HepG2 (cell line): ENCODE data around the gene TIMM13. TPM values are rescaled to one million over a fixed set of nuclear protein-coding genes. Genes with fewer than 3 reads are reported as not detected.
A peak's percentile ranks its signal among the peaks of the same experiment; 100 is the strongest.

Experiments used
- ATAC-seq: fragments of 200-7000 bp; cut with Tn5 transposase; 3 replicates; pipeline ENCODE4 v1.9.1; 2020; ENCODE audit warnings: mild to moderate bottlenecking, moderate library complexity
- BruUV-seq: library from RNA; stranded (reverse); fragments of 400-500 nt; replicated peaks from 2 replicates; lab custom pipeline; 2021; lab: Mats Ljungman, UMichigan
- CTCF ChIA-PET: fragments of 300-600 bp; formaldehyde crosslinking; extraction: SDS; loops from one replicate; lab custom pipeline; 2021; ENCODE audit warnings: low total read pairs, inconsistent platforms, low intra/inter-chr PET ratio; lab: Yijun Ruan, JAX
- POLR2A ChIA-PET: fragments of 350-600 bp; sonication (Branson Sonifier 250); formaldehyde crosslinking; loops from one replicate; lab custom pipeline; 2020; ENCODE audit warnings: antibody characterized with exemption, inconsistent platforms; lab: Yijun Ruan, JAX
- DNase-seq: peaks from one replicate; pipeline ENCODE4 v3.0.0-alpha.2; 2015; ENCODE audit warnings: low spot score
- FAIRE-seq: peaks from 3 replicates; lab custom pipeline; 2011; peaks lifted over from hg19 to GRCh38; lab: Jason Lieb, UNC
- H2AFZ ChIP-seq: one replicate; pipeline ENCODE4 v1.6.1; 2011; ENCODE audit warnings: low read length, inconsistent platforms
- H3K27ac ChIP-seq: fragments of 300-600 bp; 3 replicates; pipeline ENCODE4 v1.8.0; 2011; ENCODE audit warnings: mixed run types, mild to moderate bottlenecking, mixed read lengths, low read length, inconsistent platforms; ENCODE audit not compliant: insufficient read depth; ENCODE audit errors: extremely low read length
- H3K27me3 ChIP-seq, 2 experiments: fragments of 200-600 bp in 1 of 2; 2 replicates in 1 of 2; 3 replicates in 1 of 2; pipeline versions ENCODE4 v1.6.0 to v1.8.0; 2011; ENCODE audit warnings: low read length in 2 of 2, mild to moderate bottlenecking in 2 of 2, moderate library complexity in 2 of 2, inconsistent platforms in 1 of 2; ENCODE audit not compliant: insufficient read depth in 2 of 2, control insufficient read depth in 1 of 2
- H3K36me3 ChIP-seq, 2 experiments: fragments of 200-600 bp in 1 of 2; replicated peaks in 1 of 2; 2 replicates in 1 of 2; 3 replicates in 1 of 2; pipeline versions ENCODE4 v1.5.1 to v1.8.0; 2011; ENCODE audit warnings: low read length in 2 of 2, inconsistent platforms in 1 of 2; ENCODE audit not compliant: insufficient read depth in 2 of 2, control insufficient read depth in 1 of 2
- H3K4me1 ChIP-seq: 2 replicates; pipeline ENCODE4 v1.5.1; 2012; ENCODE audit warnings: low read length, inconsistent platforms; ENCODE audit not compliant: insufficient read depth
- H3K4me2 ChIP-seq: 2 replicates; pipeline ENCODE4 v1.6.0; 2011; ENCODE audit warnings: low read depth, low read length, inconsistent platforms
- H3K4me3 ChIP-seq, 3 experiments: fragments of 200-600 bp in 1 of 3; sonication (generic), shearing (Covaris generic) in 1 of 3; replicated peaks in 1 of 3; 2 replicates each; pipeline ENCODE4 v1.5.1; 2011 to 2016; ENCODE audit warnings: low read length in 3 of 3, inconsistent platforms in 2 of 3, low read depth in 2 of 3, mild to moderate bottlenecking in 2 of 3, control low read depth in 1 of 3, mixed read lengths in 1 of 3; ENCODE audit not compliant: insufficient read depth in 1 of 3
- H3K79me2 ChIP-seq: one replicate; pipeline ENCODE4 v1.6.1; 2011; ENCODE audit warnings: low read length, inconsistent platforms; ENCODE audit not compliant: insufficient read depth
- H3K9ac ChIP-seq: 2 replicates; pipeline ENCODE4 v1.6.0; 2011; ENCODE audit warnings: mild to moderate bottlenecking, low read depth, low read length, inconsistent platforms; ENCODE audit not compliant: insufficient read depth
- H3K9me3 ChIP-seq: 2 replicates; pipeline ENCODE4 v1.5.1; 2012; ENCODE audit warnings: mild to moderate bottlenecking, low read length
- H4K20me1 ChIP-seq: 2 replicates; pipeline ENCODE4 v1.6.0; 2011; ENCODE audit warnings: inconsistent platforms, mild to moderate bottlenecking, low read length, moderate library complexity; ENCODE audit not compliant: insufficient read depth
- AGO1 ChIP-seq: fragments of 200-400 bp; formaldehyde crosslinking; IDR thresholded peaks from 2 replicates; pipeline ENCODE4 v1.6.1; 2017; ENCODE audit warnings: mild to moderate bottlenecking, low read depth, low read length, moderate library complexity; ENCODE audit not compliant: poor library complexity, severe bottlenecking
- CREBL2 ChIP-seq: sonication (generic); formaldehyde crosslinking; IDR thresholded peaks from 2 replicates; pipeline ENCODE4 v1.8.1; 2023; ENCODE audit warnings: missing genetic modification reagents, mild to moderate bottlenecking, borderline replicate concordance
- EEA1 ChIP-seq: sonication (generic); formaldehyde crosslinking; IDR thresholded peaks from 2 replicates; pipeline ENCODE4 v1.5.1; 2020; ENCODE audit warnings: mild to moderate bottlenecking, missing genetic modification reagents, borderline replicate concordance
- FLYWCH1 ChIP-seq: sonication (generic); formaldehyde crosslinking; IDR thresholded peaks from 2 replicates; pipeline ENCODE4 v1.8.1; 2023; ENCODE audit warnings: mild to moderate bottlenecking, missing genetic modification reagents
- HMG20A ChIP-seq: IDR thresholded peaks from 2 replicates; pipeline ENCODE4 v1.6.1; 2016; ENCODE audit warnings: borderline replicate concordance
- JUND ChIP-seq: sonication (generic); formaldehyde crosslinking; IDR thresholded peaks from 2 replicates; pipeline ENCODE4 v1.8.0; 2022; ENCODE audit warnings: mild to moderate bottlenecking, missing genetic modification reagents
- KLF6 ChIP-seq: IDR thresholded peaks from 2 replicates; pipeline ENCODE4 v1.8.0; 2016; ENCODE audit warnings: missing biosample characterization, missing genetic modification reagents
- KLF9 ChIP-seq: IDR thresholded peaks from 2 replicates; pipeline ENCODE4 v1.6.1; 2016; ENCODE audit warnings: low read depth
- MED8 ChIP-seq: sonication (generic); formaldehyde crosslinking; IDR thresholded peaks from 2 replicates; pipeline ENCODE4 v1.8.1; 2023; ENCODE audit warnings: mild to moderate bottlenecking, missing genetic modification reagents; ENCODE audit not compliant: insufficient replicate concordance
- MIXL1 ChIP-seq: IDR thresholded peaks from 2 replicates; pipeline ENCODE4 v1.6.1; 2016
- RBFOX2 ChIP-seq: fragments of 200-400 bp; formaldehyde crosslinking; IDR thresholded peaks from 2 replicates; pipeline ENCODE4 v1.6.1; 2017; ENCODE audit warnings: low read depth, mild to moderate bottlenecking, low read length
- REL ChIP-seq: sonication (generic); formaldehyde crosslinking; conservative IDR thresholded peaks from 2 replicates; pipeline ENCODE4 v1.8.0; 2022; ENCODE audit warnings: mild to moderate bottlenecking, missing genetic modification reagents, moderate library complexity
- WIZ ChIP-seq: sonication (generic); formaldehyde crosslinking; IDR thresholded peaks from 2 replicates; pipeline ENCODE4 v1.5.1; 2020; ENCODE audit warnings: mild to moderate bottlenecking, missing genetic modification reagents
- ZFP1 ChIP-seq: IDR thresholded peaks from 2 replicates; pipeline ENCODE4 v1.6.1; 2016
- ZFP36 ChIP-seq: fragments of 150-350 bp; IDR thresholded peaks from 2 replicates; pipeline ENCODE4 v1.6.1; 2018; ENCODE audit warnings: borderline replicate concordance, low read length, low read depth; ENCODE audit not compliant: partially characterized antibody
- ZMYM3 ChIP-seq: sonication (generic); formaldehyde crosslinking; IDR thresholded peaks from 2 replicates; pipeline ENCODE4 v1.5.1; 2020; ENCODE audit warnings: mild to moderate bottlenecking, missing genetic modification reagents
- ZNF17 ChIP-seq: sonication (generic); formaldehyde crosslinking; IDR thresholded peaks from 2 replicates; pipeline ENCODE4 v1.5.0; 2020; ENCODE audit warnings: mild to moderate bottlenecking, missing genetic modification reagents
- ZNF749 ChIP-seq: sonication (generic); formaldehyde crosslinking; IDR thresholded peaks from 2 replicates; pipeline ENCODE4 v1.8.0; 2022; ENCODE audit warnings: mild to moderate bottlenecking, missing genetic modification reagents, moderate library complexity, borderline replicate concordance
- ZXDC ChIP-seq: sonication (generic); formaldehyde crosslinking; IDR thresholded peaks from 2 replicates; pipeline ENCODE4 v1.5.0; 2020; ENCODE audit warnings: mild to moderate bottlenecking, missing genetic modification reagents
- WGBS: methylation state at CpG from one replicate; pipeline ENCODE4 v1.1.6; 2017; ENCODE audit warnings: low lambda C conversion rate; 5-methylcytosine and 5-hydroxymethylcytosine counted together
- in situ Hi-C: cut with HindIII; loops from 2 replicates; pipeline ENCODE4 v1.10.0; 2017; ENCODE audit warnings: low pct_unique_long_range_greater_than_20kb; ENCODE audit not compliant: extremely low pct_ligation_motif_present
- intact Hi-C: fragments of 100-400 bp; cut with micrococcal nuclease; formaldehyde crosslinking; loops from one replicate; pipeline ENCODE4 v1.10.0; 2022; ENCODE audit not compliant: unreplicated experiment
- polyA plus RNA-seq, 8 experiments: library from polyadenylated mRNA; depleted of rRNA in 3 of 8; stranded (reverse) in 7 of 8; unstranded in 1 of 8; fragments of >200 nt; fragmentation: Illumina TruSeq in 4 of 8; extraction: Trizol in 4 of 8; gene quantifications; 2 replicates each; pipeline versions ENCODE4 v1.2.1 to v1.2.3, GENCODE V29; 2011 to 2016; ENCODE audit warnings: low read depth in 4 of 8, missing spikeins in 1 of 8, mixed read lengths in 1 of 8; ENCODE audit not compliant: insufficient read depth in 1 of 8
- total RNA-seq, 5 experiments: library from RNA; depleted of rRNA; stranded (reverse); fragments of >200 nt; fragmentation: Illumina TruSeq; extraction: Trizol; gene quantifications; 2 replicates each; pipeline ENCODE4 v1.2.3, GENCODE V29; 2016; ENCODE audit warnings: low read depth in 1 of 5
- TF ChIP-seq, protein P1 (sequence below): IDR thresholded peaks from 2 replicates; pipeline ENCODE4 v1.6.1; 2016; ENCODE audit warnings: low read depth, control low read depth
- TF ChIP-seq, protein P2 (sequence below): sonication (generic); formaldehyde crosslinking; IDR thresholded peaks from 2 replicates; pipeline ENCODE4 v1.4.0; 2020; ENCODE audit warnings: missing genetic modification reagents

Gene TIMM13
- total and polyA plus RNA-seq, 2 of the 13 experiments (the other 11 are each of a cell fraction or from before 2014, with no cell fraction given): 48.4 to 108 TPM

DNA sequence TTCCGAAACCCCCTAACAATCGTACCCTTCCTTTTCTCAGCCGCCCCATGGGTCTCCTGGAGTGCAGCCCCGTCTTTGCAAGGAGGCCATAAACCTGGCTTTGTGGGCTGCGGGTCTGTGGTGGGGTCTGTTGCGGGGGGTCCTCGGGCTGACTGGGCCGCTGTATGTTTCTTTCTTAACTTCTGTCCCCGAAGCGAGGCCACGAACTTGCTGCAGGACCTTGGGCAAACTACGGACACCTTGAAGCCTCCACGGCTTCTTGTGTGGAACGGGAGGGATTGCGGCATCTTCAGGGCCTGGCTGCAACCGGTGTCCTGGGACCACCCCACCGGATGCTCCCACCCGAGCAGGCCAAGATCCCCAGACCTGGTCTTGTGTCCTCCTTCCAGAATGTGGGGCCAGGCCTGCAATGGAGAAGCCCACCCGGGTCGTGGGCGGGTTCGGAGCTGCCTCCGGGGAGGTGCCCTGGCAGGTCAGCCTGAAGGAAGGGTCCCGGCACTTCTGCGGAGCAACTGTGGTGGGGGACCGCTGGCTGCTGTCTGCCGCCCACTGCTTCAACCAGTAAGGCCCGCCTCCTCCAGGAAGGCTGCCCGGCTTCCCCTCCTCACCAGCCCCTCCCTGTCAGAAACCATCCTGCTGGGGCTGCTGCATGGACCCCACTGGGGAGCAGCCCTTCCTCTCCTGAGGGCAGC lies 12.0 kb downstream of the TIMM13 start:
- ChIA-PET POLR2A (interaction anchor here (1.0 to 9.0 kb wide), 6 partner anchors 8 to 164 kb away, joined by 3 to 92 read pairs (median 6); partner anchors contain the start of gene TIMM13), CTCF (no interaction called here)
- peak overlapping the region; percentile 78 for H3K27ac ChIP-seq
- intact Hi-C loops (no loop called here), in situ Hi-C loops (no loop called here)
- H4K20me1 ChIP-seq: no peaks in the 10 kb centered on the region
- H2AFZ ChIP-seq: no peak overlapping the region
- 95% methylated on average over 17 of the region's 29 CpGs for WGBS
- H3K4me2 ChIP-seq: peak overlapping the region; percentile 84; the same call in 1 of the 2 replicates
- BruUV-seq: no TSS peak
- no peak overlapping the region; a peak in 1 of 6 replicates for H3K4me3 ChIP-seq
- H3K4me1 ChIP-seq: peaks cover 26% of the 10 kb centered on the region
- FAIRE-seq (no peak), DNase-seq (no peak), ATAC-seq (peak; percentile 13)
- H3K79me2 ChIP-seq: peaks cover under 1% of the 10 kb centered on the region
- H3K9me3 ChIP-seq: no peaks in the 10 kb centered on the region
- no peaks in the 10 kb centered on the region for H3K27me3 ChIP-seq
- peaks cover 0 to under 1% of the 10 kb centered on the region in 2 experiments; a peak in 1 of 5 replicates for H3K36me3 ChIP-seq
- peak overlapping the region; percentile 68; the same call in 1 of the 2 replicates for H3K9ac ChIP-seq
- TF ChIP-seq JUND (CRISPR knock-in tag) (no peak), KLF9 (CRISPR knock-in tag) (no peak), KLF6 (CRISPR knock-in tag) (no peak), AGO1 (peak; percentile 20), HMG20A (CRISPR knock-in tag) (no peak), MED8 (CRISPR knock-in tag) (no peak), ZNF749 (CRISPR knock-in tag) (no peak), FLYWCH1 (no peak), MIXL1 (CRISPR knock-in tag) (no peak), ZFP36 (peak; percentile 78), ZMYM3 (CRISPR knock-in tag) (0 out of 2 replicates have a peak, but pooled peaks have one; percentile 36), CREBL2 (no peak), WIZ (CRISPR knock-in tag) (no peak), RBFOX2 (peak; percentile 54; the same call in 1 of the 2 replicates), ZFP1 (CRISPR knock-in tag) (no peak), ZNF17 (CRISPR knock-in tag) (no peak), REL (CRISPR knock-in tag) (0 out of 2 replicates have a peak, but pooled peaks have one; percentile 7), ZXDC (CRISPR knock-in tag) (0 out of 2 replicates have a peak, but pooled peaks have one; percentile 26), EEA1 (CRISPR knock-in tag) (no peak)
- TF ChIP-seq, protein P1, sequence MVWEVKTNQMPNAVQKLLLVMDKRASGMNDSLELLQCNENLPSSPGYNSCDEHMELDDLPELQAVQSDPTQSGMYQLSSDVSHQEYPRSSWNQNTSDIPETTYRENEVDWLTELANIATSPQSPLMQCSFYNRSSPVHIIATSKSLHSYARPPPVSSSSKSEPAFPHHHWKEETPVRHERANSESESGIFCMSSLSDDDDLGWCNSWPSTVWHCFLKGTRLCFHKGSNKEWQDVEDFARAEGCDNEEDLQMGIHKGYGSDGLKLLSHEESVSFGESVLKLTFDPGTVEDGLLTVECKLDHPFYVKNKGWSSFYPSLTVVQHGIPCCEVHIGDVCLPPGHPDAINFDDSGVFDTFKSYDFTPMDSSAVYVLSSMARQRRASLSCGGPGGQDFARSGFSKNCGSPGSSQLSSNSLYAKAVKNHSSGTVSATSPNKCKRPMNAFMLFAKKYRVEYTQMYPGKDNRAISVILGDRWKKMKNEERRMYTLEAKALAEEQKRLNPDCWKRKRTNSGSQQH (CRISPR knock-in tag): no peak
- TF ChIP-seq, protein P2, sequence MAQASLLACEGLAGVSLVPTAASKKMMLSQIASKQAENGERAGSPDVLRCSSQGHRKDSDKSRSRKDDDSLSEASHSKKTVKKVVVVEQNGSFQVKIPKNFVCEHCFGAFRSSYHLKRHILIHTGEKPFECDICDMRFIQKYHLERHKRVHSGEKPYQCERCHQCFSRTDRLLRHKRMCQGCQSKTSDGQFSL (CRISPR knock-in tag): no peak
